ENCODE data around the gene MRPL55.

MRPL55 gene

GRCh38 chr1:228066416-228066815, 42.7 kb downstream of the MRPL55 start:
- DNase-seq: no peak

DNA sequence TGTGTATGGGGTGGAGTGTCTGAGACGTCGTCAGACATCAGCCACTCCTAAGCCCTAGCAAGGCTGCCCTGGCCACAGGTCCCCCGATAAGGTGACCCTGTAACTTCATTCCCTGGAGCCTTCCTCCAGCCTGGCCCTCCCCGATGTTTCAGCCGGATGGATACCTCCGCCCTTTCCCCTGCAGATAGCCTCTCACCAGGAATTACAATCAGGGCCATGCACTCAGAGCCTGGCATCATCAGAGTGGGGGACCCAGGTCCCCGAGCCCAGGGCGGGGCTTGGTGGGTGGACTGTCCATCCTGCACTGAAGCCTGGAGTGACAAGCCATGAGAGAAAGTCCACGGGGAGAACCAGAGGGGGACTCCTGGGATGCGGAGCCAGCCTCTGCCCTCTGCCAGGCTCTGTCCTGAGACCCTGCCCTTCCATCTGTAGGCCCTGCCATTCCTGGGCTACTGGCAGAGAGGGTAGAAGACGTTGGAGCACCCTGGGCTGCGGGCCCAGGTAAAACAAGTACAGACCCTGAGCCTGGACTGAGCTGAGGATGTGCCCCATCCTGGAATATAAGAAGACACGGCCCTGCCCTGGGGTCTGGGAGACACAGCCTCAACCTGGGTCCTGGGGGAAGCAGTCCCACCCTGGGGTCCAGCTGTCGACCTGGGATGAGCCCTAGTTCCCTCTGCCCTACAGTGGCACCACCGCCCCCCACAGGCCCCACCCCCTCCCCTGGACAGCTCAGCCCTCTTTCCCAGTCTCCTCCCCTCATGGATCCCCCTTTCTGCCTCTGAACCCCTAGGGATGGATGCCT, 43.4 kb downstream of the MRPL55 start:
- no peak for DNase-seq

- no peak for DNase-seq
Measured at GRCh38 chr1:228064741-228065542, 44.2 kb downstream of the MRPL55 start.

DNA sequence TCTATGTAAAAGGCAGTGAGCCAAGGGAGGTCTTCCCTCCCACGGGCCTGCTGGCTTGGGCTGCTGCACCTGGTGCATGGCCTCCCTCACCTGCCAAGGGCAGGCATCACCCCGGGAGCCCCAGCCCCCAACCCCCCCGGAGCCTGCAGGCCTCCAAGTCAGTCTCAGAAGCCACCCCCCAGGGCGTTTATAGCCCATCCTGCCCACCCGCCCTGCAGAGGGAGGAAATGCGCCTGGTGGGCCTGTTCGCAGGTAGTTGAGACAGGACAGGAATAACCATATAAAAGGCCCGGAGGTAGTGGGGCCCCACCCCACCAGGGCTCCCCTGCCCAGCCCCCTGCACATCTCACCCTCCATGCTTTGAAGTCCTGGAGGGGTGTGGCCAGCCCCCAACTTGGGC, 44.8 kb downstream of the MRPL55 start:
- DNase-seq: no peak

- no peak for DNase-seq
Measured at GRCh38 chr1:228063251-228064191, 45.6 kb downstream of the MRPL55 start.

DNA sequence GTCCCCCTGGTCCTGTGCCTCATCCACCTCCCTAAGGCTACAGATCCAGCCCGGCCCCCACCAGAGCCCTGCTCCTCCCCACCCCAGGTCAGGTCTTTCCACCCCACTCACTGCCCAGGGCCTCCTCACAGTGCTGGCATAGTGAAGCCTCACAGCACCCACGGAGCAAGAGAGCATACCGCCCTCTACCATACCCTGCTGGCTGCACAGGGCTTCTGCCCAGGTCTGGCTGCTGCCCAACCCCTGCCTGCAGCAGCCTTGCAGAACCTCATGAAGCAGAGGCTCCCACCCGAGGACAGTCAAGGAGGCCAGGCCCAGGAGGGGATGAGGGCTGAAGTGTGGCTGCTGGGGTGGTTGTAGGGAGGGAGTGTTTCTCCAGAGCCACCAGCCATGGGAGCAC, 46.3 kb downstream of the MRPL55 start:
- no peak for DNase-seq

DNA sequence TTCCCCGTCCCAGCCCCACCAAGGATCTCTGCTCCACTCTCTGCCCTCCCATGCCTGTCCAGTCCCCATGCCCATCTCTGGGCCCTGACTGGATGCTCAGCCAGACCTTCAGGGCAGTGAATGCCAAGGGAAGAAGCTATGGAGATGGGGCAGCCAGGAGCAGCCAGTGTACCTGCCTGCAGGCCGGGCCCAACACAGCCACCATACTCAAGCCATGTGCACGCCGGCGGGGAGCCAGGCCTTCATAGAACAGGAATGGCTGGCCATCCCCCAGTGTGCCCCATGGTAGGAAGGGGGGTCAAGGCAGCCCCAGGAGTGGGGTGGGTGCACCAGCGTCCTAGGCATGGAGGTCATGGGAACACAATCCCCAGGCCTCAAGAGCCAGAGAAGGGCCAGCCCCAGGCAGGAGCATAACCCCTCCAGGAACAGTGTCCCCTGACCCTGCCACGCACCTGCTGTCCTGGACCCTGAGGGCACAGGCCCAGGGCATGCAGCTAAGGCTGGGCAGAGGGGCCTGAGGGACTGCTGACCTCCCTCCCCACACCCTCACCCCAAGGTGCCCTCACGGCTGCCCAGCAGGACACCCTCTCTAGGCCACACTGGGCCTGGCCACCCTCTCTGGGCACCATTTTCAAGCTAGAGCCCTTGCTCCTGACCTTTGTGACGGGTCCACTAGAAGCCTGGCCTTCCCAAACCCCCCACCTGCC, 46.9 kb downstream of the MRPL55 start:
- no peak for DNase-seq

DNA sequence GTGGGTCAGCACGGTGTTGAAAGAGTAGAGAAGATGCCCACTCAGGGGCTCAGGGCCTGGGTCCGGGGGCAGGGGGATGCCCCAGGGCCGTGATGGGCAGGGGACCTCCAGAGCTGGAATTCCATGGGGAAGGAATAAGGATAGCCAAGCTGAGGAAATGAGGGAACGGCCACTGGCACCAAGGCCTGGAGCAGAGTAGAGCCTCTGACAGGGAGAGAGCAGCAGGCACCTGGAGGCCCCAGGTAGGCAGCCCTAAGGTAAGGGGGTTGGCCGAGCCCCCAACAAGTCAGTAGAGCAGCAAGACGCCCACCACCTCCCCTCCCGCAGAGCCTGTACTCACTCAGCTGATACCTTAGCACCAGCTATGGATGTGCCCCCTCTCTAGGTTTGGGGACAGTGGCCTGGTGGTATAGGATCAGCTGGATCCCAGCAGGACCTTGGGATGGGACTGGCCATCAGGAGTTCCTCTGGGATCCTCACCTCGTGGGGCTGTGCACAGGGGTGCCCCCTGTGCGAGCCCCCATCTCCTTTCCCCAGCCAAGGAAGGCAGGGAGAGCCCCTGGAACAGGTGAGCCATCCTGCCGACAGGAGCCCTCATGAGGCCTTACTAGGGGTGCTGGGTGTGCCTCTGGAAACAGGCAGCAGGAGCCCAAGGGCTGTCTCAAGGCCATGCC, 47.6 kb downstream of the MRPL55 start:
- DNase-seq: no peak

DNA sequence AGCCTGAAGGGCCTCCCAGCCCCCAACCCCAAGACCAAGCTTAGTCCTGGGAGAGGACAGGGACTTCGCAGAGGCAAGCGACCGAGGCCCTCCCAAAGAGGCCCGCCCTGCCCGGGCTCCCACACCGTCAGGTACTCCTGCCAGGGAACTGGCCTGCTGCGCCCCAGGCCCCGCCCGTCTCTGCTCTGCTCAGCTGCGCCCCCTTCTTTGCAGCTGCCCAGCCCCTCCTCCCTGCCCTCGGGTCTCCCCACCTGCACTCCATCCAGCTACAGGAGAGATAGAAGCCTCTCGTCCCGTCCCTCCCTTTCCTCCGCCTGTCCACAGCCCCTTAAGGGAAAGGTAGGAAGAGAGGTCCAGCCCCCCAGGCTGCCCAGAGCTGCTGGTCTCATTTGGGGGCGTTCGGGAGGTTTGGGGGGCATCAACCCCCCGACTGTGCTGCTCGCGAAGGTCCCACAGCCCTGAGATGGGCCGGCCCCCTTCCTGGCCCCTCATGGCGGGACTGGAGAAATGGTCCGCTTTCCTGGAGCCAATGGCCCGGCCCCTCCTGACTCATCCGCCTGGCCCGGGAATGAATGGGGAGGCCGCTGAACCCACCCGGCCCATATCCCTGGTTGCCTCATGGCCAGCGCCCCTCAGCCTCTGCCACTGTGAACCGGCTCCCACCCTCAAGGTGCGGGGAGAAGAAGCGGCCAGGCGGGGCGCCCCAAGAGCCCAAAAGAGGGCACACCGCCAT, 48.5 kb downstream of the MRPL55 start:
- DNase-seq: no peak

DNA sequence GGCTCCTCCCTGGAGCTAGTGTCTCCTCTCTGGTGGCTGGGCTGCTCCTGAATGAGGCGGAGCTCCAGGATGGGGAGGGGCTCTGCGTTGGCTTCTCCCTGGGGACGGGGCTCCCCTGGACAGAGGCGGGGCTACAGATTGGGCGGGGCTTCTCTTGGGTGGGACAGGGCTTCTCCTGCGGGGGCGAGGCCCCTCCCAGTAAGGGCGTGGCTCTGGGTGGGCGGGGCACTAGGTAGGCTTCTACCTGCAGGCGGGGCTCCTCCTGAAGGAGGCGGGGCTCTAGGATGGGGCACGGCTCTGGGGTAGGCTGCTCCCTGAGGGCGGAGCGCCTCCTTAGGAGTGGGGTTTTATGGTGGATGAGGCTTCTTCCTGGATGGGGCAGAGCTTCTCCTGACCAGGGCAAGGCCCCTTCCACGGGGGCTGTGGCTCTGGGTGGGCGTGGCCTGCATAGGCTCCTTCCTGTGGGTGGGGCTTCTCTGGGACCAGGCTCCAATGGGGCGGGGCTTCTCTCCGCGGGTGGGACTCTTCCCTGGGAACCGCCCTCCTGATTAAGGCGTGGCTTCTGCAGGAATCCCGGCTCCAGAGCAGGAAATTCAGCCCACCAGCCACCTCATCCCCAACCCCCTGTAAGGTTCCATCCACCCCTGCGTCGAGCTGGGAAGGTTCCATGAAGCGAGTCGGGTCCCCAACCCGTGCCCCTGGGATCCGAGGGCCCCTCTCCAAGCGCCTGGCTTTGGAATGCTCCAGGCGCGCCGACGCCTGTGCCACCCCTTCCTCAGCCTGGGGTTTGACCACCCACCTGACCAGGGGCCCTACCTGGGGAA, 49.3 kb downstream of the MRPL55 start:
- peak; percentile 98 for DNase-seq

GRCh38 chr1:228058949-228059633, 50.0 kb downstream of the MRPL55 start:
- DNase-seq: no peak

DNA sequence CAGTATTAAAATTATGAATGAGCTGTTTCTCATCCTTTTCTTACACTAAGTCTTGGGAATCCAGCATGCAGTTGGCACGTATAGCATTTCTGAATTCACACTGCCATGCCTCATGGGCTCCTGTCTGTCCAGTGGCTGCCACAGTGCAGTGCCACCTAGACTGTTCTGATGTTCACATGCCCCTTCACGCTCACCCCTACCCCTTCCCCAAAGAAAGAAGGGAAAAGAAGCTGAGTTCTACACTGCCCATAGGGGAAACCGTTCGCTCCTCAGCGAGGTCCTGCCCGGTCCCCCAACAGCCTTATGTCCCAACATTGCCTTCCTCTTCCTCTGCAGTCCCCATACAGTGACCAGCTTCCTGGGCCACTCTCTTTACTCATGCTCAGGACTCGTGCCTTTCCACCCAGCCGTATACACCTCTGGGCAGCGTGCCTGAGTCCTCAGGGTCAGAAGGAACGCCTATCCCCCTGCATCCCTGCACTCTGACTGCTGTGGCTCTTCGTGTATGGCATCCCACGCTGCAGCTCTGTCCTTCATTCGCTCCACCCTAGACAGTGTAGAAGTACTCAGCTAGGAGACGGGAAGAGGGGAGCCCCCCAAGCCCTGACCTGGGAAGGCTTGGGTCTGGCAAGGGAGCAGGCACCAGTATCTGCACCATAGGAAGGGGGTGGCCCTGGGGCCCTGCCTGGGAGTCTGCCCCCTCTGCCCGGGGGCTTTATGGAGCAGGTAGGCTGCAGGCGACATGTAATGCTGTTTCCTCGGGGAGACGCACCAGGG, 50.7 kb downstream of the MRPL55 start:
- no peak for DNase-seq
